GM18861 (cell line): ENCODE data around the gene APOL6.
"Not testable (repeated sequence)": the region's sequence is repeated elsewhere in the genome, so short reads cannot be mapped to it uniquely, and the experiment has no call there.

ENCODE experiments used
- ATAC-seq: cut with Tn5 transposase; IDR thresholded peaks from one replicate; pipeline ENCODE4 v1.9.1; 2021; ENCODE audit not compliant: unreplicated experiment

The APOL6 gene

DNA sequence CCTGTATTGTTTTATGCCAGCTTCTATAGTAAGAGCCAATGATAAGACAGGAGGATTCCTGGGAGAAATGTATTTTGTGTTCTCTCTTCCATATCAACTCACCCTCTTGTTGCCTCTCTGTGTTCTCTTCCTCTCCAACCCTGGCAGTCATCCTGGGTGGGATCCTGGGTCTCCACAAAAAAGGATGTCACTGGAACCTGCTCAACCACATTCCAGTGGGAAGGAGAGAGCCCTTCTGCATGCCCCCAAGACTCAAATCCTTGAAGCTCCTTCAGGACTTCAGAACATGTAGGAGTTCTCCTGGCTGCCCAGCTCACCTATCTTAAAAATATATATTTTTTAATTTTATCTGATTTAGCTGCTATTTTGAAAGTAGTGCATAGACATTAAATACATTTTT is 26.1 kb downstream of the APOL6 start:
- ATAC-seq = no peak

DNA sequence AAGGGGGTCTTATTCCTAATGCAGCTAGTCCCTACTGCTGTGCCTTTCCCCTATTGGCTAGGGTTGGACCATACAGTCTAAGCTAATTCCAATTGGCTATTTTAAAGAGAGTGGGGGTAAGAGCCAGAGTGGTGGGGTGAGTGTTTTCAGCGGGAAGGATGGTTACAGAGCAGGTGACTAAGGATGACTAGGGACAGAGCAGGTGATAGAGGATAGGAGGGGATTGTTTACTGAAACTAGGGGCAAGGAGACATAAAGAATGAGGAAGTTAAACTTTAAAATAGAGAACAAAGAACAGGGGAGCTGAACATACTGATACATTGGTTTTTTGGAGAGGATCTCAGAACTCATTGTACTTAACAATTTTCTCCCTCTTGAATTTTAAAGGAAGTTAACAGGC is 27.8 kb downstream of the APOL6 start:
- not testable (repeated sequence) for ATAC-seq

DNA sequence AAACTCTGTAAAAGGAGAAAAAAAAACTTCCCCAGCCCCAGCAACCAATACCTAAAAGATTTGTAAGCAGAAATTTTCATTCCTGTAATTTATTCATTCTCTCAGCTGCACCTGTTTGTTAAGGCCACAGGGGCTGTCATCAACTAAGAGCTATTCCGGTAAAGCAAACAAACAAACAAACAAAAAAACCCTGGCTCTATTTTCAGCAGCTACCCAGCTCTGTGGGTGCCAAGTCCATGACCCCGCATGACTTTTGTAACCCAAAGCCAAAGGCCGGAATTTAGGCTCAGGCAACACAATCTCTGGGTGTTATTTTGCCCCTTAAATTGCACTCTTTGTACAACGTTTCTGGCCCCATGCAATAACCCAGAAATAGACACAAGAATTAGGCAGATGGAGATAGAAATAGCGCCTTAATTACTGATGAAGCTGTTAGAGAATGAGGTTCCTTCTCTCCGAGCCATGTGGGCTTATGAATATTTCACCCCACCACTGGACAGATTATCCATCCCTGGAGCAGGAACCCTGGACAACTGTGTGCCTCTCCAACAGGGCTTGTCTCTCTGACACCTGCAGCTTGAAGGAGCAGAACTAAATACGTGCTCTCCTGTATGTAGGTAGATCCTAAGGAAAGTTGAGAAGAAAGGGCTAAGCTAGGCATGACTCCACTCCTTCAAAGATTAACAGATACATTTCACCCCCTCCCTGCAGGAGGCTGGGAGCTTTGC is 29.4 kb downstream of the APOL6 start:
- ATAC-seq = no peak

DNA sequence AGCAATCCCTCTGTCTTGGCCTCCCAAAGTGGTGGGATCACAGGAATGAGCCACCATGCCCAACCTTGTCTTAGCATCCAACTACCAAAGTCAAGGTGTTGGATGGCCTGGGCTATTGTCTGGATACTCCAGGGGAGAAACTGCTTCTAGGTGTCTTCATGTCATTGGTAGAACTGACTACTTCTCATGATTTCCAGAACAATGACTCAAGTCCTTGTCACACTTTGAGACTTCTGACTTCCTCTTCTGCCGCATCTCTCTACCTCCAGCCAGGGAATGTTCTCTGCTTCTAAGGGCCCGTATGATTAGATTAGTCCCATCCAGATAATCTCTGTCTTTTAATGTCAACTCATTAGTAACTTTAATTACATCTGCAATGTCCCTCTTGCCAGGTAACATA is 30.6 kb downstream of the APOL6 start:
- ATAC-seq = no peak

DNA sequence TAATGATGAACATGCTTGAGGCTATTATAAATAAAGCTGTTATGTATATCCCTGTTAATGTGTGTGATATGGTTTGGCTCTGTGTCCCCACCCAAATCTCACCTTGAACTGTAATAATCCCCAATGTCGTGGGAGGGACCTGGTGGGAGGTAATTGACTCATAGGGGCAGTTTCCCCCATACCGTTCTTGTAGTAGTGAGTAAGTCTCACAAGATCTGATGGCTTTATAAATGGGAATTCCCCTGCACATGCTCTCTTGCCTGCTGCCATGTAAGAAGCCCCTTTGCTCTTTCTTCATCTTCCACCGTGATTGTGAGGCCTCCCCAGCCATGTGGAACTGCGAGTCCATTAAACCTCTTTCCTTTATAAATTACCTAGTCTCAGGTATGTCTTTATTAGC is 31.2 kb downstream of the APOL6 start:
- not testable (repeated sequence) for ATAC-seq

DNA sequence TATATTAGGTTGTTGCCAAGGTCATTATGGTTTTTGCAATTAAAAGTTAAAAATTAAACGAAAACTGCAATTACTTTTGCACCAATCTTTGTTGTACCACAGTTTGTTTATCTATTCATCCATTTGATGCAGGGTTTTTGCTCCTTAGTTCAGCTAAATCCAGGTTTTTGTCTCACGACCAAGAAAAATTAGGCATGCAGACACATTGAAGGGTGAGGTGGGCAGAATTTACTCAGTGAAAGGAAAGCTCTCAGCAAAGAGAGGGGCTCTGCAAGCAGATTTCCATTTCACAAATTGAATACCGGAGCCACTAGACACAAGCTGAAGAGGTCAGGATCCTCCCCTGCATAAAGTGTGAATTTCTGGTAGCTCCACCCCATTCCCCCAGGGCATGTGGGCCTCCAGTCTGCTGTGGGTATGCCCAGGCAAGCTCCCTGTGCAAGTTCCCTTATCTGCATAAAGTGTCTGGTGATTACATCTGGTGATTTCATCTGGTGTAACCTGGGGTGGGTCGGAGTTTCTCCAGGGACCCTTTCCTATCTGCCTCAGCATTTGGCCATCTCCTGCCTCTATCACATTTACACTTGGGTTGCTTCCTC is 33.3 kb downstream of the APOL6 start:
- no peak for ATAC-seq

DNA sequence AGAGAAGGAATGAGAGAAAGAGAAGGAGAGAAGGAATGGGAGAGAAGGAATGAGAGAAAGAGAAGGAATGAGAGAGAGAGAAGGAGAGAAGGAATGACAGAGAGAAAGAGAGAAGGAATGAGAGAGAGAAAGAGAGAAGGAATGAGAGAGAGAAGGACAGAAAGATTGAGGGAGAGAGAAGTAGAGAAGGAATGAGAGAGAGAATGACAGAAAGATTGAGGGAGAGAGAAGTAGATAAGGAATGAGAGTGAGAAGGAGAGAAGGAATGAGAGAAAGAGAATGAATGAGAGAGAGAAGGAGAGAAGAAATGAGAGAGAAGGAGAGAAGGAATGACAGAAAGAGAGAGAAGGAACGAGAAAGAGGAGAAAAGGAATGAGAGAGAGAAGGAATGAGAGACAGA is 35.3 kb downstream of the APOL6 start:
- no peak for ATAC-seq

DNA sequence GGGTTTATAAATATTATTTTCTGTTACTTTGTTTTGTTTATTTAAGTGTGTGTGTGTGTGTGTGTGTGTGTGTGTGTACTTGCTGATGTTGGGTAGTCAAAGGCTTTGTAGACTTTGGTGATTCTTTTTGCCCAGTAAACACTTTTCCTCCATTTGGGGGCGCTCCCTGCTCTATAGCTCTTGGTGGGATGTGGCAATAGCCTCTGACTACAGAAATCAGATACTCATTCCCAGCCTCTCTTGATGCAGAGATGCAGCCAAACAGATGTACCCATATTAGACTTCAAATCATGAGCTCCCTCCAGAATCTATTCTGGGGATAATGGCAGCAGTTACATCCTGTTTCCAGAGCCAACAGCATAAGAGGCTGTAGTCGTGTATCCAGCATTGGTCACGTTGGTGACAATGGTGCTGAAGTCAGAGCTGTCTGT is 36.0 kb downstream of the APOL6 start:
- ATAC-seq = no peak

DNA sequence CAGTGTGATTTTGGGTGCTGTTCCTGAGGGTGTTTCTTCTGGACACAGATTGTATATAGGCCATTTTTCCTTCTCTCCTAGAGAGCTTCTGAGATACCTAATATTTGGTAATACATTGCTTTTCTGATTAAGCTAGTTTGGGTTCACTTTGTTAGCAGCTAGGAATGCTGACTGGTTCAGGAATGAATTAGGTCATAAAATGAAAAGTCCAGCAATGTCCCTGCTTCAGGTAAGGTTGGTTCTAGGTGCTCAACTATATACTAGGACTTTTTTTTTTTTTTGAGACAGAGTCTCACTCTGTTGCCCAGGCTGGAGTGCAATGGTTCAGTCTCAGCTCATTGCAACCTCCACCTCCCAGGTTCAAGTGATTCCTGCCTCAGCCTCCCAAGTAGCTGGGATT is 36.5 kb downstream of the APOL6 start:
- ATAC-seq = no peak

DNA sequence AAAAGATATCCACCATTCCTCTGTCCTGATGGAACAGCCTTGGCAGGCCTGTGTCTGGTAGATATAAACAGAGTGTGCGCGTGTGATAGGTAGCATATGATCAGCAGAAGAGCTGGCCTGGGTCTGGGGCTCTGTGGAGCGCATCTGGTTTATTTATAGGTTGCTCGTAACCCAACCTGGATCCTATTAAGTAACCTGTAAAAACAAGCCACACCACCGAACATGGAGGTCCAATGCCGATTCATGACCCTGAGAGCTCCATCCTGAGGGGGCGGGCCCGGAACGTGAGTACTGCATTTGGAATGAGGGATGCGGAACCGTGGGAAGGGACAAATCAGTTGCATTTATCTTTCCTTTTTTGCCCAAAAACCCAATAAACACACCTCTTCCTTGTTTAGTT is 37.5 kb downstream of the APOL6 start:
- ATAC-seq = no peak

DNA sequence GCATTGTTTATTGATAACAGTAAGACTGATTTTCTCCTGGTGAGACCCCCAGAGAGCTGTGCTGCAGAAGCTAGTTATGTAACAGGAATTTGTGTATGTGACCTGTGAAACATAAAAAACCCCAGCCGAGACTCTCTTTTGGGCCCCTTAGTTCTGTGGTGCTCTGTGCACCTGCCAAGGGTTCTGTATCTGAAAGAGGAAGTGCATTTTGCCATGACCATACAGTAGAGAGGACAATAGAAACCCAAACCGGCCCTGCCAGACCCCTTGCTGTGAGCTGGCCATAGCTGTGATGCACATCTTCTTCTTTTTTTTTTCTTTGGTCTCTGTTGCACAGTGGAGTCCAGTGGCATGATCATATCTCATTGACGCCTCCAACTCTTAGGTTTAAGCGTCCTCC is 38.1 kb downstream of the APOL6 start:
- ATAC-seq = no peak

DNA sequence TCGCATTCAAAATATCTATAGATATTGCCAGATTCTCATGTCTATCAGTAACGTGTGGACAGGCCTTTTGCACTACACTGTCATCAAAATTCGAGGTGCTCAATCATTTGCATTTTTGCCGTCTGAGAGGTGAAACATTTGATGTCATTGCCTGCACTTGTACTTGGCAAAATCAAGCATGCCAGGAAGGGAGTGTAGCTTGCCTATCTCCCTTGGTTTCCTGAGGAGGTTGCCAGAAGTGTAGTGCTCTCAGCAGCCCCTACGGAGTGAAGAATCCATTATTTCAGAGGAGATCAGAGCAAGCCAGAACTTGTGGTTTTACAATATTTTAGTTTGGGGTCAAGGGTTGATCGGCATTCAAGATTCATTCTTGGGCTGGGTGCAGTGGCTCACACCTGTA is 39.2 kb downstream of the APOL6 start:
- no peak for ATAC-seq

DNA sequence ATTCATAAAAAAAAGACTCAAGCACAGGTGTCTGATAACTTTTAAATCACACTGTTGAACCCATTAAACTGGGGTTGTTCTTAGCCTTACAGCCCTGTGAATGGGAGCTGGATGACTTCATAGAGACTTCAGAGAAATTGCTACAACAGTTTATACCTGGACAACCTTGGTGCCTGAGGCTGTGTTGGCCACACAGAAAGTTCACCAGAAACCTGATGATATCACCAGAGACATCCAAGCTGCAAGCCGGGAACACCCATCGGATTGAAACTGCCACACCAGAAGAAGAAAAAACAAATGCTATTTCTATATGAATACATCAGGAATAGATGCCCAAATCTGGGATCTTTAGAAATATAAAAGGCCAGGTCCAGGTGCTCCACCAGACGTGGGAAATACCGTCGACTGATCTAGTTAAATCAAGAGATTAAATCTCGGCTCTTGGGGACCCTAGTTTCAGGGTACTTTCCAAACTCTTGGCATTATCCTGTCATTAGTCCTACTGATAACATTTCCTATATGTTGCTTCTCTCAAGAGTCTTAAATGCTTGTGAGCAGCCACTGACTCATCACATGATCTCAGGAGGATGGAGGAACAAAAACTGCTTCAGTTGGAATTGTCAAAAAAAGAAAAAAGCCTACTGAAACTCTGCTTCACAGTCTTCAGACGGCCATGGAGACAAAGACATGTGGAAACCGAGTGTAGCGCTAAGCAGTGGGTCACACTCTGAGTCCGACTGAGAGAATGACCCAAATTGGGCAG is 40.8 kb downstream of the APOL6 start:
- no peak for ATAC-seq

DNA sequence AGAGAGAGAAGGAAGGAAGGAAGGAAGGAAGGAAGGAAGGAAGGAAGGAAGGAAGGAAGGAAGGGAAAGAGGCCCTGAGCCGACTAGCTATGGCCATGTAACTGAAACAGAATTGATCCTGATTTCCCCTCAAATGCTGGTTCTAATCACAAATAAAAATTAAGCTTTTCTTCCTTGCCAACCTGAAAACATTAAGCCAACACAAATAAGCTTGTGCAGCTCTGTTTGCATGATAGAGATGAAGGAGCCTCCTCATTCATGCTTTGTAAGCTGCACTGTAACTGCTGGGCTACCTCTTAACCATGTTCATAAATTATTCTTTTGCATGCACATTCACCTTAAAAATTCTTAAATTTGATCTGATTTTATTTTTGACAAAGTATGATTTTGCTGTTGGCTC is 41.8 kb downstream of the APOL6 start:
- no peak for ATAC-seq

DNA sequence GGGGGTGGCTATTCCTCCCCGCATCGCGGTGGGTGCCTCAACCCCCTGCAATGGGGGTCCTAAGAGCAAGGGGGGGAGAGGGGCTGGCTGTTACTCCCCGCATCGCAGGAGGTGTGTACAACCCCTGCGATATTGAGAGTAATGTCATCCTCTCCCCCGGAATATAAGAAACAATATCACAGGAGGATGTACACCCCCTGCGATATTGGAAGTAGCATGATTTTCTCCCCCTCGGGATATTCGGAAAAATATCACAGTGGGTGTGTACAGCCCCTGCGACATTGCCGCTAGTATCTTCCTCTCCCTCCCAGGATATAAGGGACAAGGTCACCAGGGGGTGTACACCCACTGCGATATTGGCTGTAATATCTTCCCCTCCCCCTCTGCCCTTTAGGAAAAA is 47.0 kb downstream of the APOL6 start:
- no peak for ATAC-seq

DNA sequence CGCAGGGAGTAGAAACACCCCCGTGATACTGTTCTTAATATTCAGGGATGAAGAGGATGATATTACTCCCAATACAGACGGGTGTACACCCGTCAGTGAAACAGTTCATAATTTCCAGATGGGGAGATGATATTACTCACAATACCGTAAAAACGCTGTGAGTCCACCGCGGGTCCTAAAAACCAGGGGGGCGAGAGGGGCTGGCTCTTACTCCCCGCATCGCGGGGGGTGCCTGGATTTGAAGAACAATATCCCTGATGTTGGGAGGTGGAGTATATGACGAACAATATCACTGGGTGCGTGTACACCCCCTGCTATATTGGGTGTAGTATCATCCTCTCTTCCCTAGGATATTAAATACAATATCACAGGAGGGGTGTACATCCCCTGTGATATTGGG is 48.9 kb downstream of the APOL6 start:
- ATAC-seq = no peak

DNA sequence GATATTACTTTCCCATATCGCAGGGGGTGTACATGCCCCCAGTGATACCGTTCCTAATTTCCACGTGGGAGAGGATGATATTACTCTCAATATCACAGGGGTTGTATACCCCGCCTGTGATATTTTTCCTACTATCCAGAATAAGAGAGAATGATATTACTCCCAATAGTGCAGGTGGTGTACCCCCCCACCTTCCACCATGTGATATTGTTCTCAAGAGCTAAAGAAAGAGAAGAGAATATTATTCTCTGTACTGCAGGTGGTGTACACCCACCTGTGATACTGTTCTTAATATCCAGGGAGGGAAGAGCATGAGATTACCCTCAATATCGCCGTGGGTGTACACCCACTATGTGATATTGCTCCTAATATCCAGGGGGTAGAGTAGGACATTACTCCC is 51.6 kb downstream of the APOL6 start:
- ATAC-seq = not testable (repeated sequence)

DNA sequence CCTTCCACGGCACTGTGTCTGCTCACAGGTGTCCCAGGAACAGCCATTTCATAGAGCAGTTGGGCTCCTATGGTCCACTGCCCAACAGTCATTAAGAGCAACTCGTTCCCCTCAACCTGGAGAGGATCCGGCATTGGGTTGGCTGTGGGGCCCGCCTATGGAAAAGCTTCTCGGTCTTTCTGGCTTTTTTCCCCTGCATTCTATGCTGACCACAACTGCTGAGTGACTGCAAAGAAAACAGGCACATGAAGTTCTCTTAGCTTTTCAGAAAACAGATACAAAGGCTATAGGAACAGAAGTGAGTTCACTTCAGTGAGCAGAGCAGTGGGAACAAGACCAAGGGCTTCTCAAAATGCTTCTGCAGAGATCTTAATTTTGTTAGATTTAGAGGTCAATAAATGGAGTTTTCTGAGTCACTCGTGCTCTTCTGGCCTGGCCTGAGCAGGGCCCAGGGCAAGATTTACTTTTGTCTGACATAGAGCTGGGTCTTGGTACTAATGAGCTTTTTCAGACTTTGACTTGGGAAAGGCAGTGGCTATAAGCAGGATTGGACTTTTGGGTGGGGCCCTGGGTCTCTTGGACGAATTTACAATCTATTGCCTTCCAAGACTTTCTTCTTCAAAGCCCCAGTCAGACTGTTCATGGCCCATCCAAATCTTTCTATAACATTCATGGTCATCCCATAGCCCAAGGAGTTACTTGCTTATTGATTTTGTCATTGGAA is 55.8 kb downstream of the APOL6 start:
- no peak for ATAC-seq

DNA sequence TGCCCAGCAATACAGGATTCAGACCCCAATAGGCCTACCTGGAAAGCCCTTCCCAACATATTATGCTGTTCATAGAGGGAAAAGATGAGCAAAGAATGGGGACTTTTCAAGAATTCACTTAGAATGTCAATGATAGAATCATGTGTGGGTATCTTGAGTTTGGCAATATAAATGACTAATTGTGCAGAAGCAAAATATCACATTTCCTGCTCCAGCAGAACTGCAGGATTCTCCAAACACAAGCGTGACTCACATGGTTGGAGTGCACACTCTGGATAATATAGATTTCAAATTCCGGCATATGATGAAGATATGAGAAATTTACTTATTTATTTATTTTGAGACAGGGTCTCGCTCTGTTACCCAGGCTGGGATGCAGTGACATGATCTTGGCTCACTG is 56.9 kb downstream of the APOL6 start:
- ATAC-seq = no peak

DNA sequence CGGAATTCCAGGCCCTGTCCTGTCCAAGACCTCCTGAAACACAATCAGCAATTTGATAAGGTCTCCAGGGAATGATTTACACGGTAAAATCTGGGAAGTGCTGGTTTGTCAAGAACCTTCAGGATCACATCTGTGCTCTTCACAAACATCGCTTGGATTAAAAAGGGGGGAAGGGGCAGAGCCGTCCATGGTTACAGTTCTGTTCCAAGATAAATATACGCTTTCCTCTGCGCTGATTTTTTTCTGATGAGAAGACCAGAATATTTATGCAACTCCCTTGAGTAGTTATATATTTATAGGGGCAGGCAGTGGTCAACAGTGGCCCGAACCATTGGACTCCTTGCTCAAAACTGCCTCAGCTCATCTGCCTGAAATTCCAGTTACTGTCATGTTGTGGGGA is 60.2 kb downstream of the APOL6 start:
- ATAC-seq = no peak

DNA sequence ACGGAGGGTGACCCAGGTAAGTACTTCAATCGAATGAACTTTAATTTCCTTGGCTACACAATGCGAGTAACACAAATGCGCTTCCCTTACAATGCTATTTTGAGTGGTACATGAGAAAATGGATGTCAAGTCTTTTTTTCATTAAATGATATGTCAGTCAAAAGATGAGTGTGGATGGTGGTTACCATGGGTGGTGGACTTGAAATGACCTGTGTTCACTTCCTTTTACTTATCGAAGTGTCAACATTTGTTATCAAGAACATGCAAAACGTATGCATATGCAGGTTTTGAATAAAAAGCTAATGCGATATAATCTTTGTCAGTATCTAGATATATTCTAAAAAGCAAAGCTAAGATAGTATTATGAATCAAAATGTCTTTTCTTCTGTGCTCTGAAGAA is 60.7 kb downstream of the APOL6 start:
- ATAC-seq = no peak

DNA sequence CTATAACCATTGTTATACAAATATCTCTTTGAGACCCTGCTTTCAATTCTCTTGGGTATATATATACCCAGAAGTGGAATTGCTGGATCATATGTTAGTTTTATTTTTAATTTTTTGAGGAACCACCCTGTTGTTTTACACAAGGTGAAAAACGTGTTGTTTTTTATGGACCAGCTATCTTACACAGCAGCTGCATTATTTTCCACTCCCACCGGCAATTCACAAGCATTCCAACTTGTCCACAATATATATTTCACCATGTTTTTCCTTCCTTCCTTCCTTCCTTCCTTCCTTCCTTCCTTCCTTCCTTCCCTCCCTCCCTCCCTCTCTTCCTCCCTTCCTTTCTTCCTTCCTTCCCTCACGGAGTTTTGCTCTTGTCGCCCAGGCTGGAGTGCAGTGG is 63.1 kb downstream of the APOL6 start:
- ATAC-seq = no peak
